A549 (cell line): Measurements from ENCODE around the gene ARHGAP27. TPM values are rescaled to one million over a fixed set of nuclear protein-coding genes. Genes with fewer than 3 reads are reported as not detected.

Experiments
- ATAC-seq, 2 experiments: fragments of 200-7000 bp in 1 of 2; fragments of >200 bp in 1 of 2; cut with Nextera tagmentation in 1 of 2; cut with Tn5 transposase in 1 of 2; 3 replicates each; pipeline versions ENCODE4 v1.8.0 to v1.9.1; 2018 to 2020; ENCODE audit warnings: mild to moderate bottlenecking in 1 of 2, moderate library complexity in 1 of 2
- CTCF ChIA-PET: fragments of 300-600 bp; sonication (Branson Sonifier 250); formaldehyde crosslinking; extraction: SDS; loops from one replicate; lab custom pipeline; 2021; ENCODE audit warnings: antibody characterized with exemption, inconsistent platforms; lab: Yijun Ruan, JAX
- POLR2A ChIA-PET: fragments of 350-600 bp; formaldehyde crosslinking; extraction: SDS; loops from one replicate; lab custom pipeline; 2021; ENCODE audit warnings: antibody characterized with exemption, inconsistent platforms; lab: Yijun Ruan, JAX
- DNase-seq, 2 experiments: peaks; one replicate each; pipeline versions ENCODE4 v3.0.0 to v3.0.0-alpha.2; 2011 to 2016; ENCODE audit warnings: low read depth in 1 of 2, low spot score in 1 of 2
- FAIRE-seq: peaks from 2 replicates; lab custom pipeline; 2011; peaks lifted over from hg19 to GRCh38; lab: Jason Lieb, UNC
- H3K27ac ChIP-seq, 2 experiments: fragments of >200 bp; sonication (Bioruptor Twin); formaldehyde crosslinking; 3 replicates each; pipeline ENCODE4 v1.5.1; 2016 to 2017
- H3K4me1 ChIP-seq: fragments of >200 bp; sonication (Bioruptor Twin); formaldehyde crosslinking; 3 replicates; pipeline ENCODE4 v1.6.1; 2016
- H3K4me2 ChIP-seq: fragments of >200 bp; sonication (Bioruptor Twin); formaldehyde crosslinking; 3 replicates; pipeline ENCODE4 v1.6.1; 2016
- H3K4me3 ChIP-seq: fragments of >200 bp; sonication (Bioruptor Twin); formaldehyde crosslinking; 3 replicates; pipeline ENCODE4 v1.5.1; 2016
- H3K9me3 ChIP-seq: fragments of >200 bp; sonication (Bioruptor Twin); formaldehyde crosslinking; 3 replicates; pipeline ENCODE4 v1.6.1; 2016
- CEBPB ChIP-seq, 2 experiments: fragments of >200 bp in 1 of 2; sonication (Bioruptor Twin) in 1 of 2; formaldehyde crosslinking in 1 of 2; IDR thresholded peaks; 2 replicates each; pipeline ENCODE4 v1.6.1; 2012 to 2016
- CHD4 ChIP-seq: fragments of 200-600 bp; sonication (generic); IDR thresholded peaks from 2 replicates; pipeline ENCODE4 v1.6.1; 2016; ENCODE audit warnings: antibody characterized with exemption, mild to moderate bottlenecking, borderline replicate concordance
- ESRRA ChIP-seq: fragments of 150-350 bp; IDR thresholded peaks from 2 replicates; pipeline ENCODE4 v1.6.1; 2014; ENCODE audit warnings: mild to moderate bottlenecking, low read length, borderline replicate concordance
- FOSB ChIP-seq: fragments of 250-450 bp; sonication (Bioruptor Pico); IDR thresholded peaks from 2 replicates; pipeline ENCODE4 v1.5.0; 2020; ENCODE audit warnings: mild to moderate bottlenecking, moderate library complexity
- FOXS1 ChIP-seq: fragments of 250-450 bp; sonication (Bioruptor Pico); IDR thresholded peaks from 2 replicates; pipeline ENCODE4 v1.5.0; 2020; ENCODE audit warnings: mild to moderate bottlenecking, moderate library complexity
- GATA3 ChIP-seq: IDR thresholded peaks from 2 replicates; pipeline ENCODE4 v1.6.1; 2012; ENCODE audit warnings: borderline replicate concordance
- HOXB5 ChIP-seq: fragments of 250-450 bp; sonication (Bioruptor Pico); IDR thresholded peaks from 2 replicates; pipeline ENCODE4 v1.5.0; 2020; ENCODE audit warnings: mild to moderate bottlenecking, moderate library complexity
- POLR2AphosphoS2 ChIP-seq: conservative IDR thresholded peaks from 2 replicates; pipeline ENCODE4 v1.6.1; 2012; ENCODE audit warnings: low read length, improper control_type of control experiment, inconsistent platforms
- RAD21 ChIP-seq, 2 experiments: fragments of >200 bp in 1 of 2; sonication (Bioruptor Twin) in 1 of 2; formaldehyde crosslinking in 1 of 2; IDR thresholded peaks in 1 of 2; conservative IDR thresholded peaks in 1 of 2; 2 replicates in 1 of 2; 3 replicates in 1 of 2; pipeline ENCODE4 v1.6.1; 2012 to 2018; ENCODE audit warnings: inconsistent platforms in 1 of 2
- RARB ChIP-seq: fragments of 250-450 bp; sonication (Bioruptor Pico); IDR thresholded peaks from 2 replicates; pipeline ENCODE4 v1.8.0; 2021; ENCODE audit warnings: mild to moderate bottlenecking, moderate library complexity
- RCOR1 ChIP-seq: fragments of 150-350 bp; IDR thresholded peaks from 2 replicates; pipeline ENCODE4 v1.6.1; 2014; ENCODE audit warnings: antibody characterized with exemption, low read length, low read depth
- RFX5 ChIP-seq: fragments of 450-650 bp; IDR thresholded peaks from 2 replicates; pipeline ENCODE4 v1.7.1; 2014; ENCODE audit warnings: antibody characterized with exemption, mild to moderate bottlenecking, moderate library complexity
- RNF2 ChIP-seq: fragments of 200-600 bp; sonication (generic); IDR thresholded peaks from 2 replicates; pipeline ENCODE4 v1.6.1; 2016; ENCODE audit warnings: low read depth, mild to moderate bottlenecking, antibody characterized with exemption, moderate library complexity, borderline replicate concordance
- SREBF2 ChIP-seq: fragments of 450-650 bp; IDR thresholded peaks from 2 replicates; pipeline ENCODE4 v1.6.1; 2014; ENCODE audit warnings: mild to moderate bottlenecking, moderate library complexity
- ZC3H11A ChIP-seq: fragments of 450-650 bp; IDR thresholded peaks from 2 replicates; pipeline ENCODE4 v1.6.1; 2014; ENCODE audit warnings: antibody characterized with exemption, mild to moderate bottlenecking
- ZFP36 ChIP-seq: fragments of 450-650 bp; IDR thresholded peaks from 2 replicates; pipeline ENCODE4 v1.6.1; 2014; ENCODE audit warnings: borderline replicate concordance; ENCODE audit not compliant: partially characterized antibody
- ZSCAN20 ChIP-seq: fragments of 250-450 bp; sonication (Bioruptor Pico); IDR thresholded peaks from 2 replicates; pipeline ENCODE4 v1.8.0; 2022; ENCODE audit warnings: mild to moderate bottlenecking, moderate library complexity
- WGBS: methylation state at CpG from one replicate; pipeline ENCODE4 v1.1.6; 2017; ENCODE audit errors: missing lambda C conversion rate; 5-methylcytosine and 5-hydroxymethylcytosine counted together
- polyA plus RNA-seq, 4 experiments: library from polyadenylated mRNA; depleted of rRNA in 3 of 4; stranded (reverse); fragments of >200 nt; fragmentation: RNase III in 1 of 4; extraction: RNeasy Plus Mini Kit Qiagen cat#74134 plus additional on column Dnase treatment in 1 of 4; gene quantifications; 2 replicates in 3 of 4; 3 replicates in 1 of 4; pipeline ENCODE4 v1.2.3, GENCODE V29; 2011 to 2017
- TF ChIP-seq, protein P1 (sequence below): fragments of 200-600 bp; sonication (generic); IDR thresholded peaks from 2 replicates; pipeline ENCODE4 v1.6.1; 2016; ENCODE audit warnings: antibody characterized with exemption, mild to moderate bottlenecking, moderate library complexity
- TF ChIP-seq, protein P2 (sequence below): IDR thresholded peaks from 2 replicates; pipeline ENCODE4 v1.6.1; 2012

Gene ARHGAP27
- polyA plus RNA-seq, 2 of the 4 experiments (the other 2 are of a cell fraction): 10.0 to 16.4 TPM

DNA sequence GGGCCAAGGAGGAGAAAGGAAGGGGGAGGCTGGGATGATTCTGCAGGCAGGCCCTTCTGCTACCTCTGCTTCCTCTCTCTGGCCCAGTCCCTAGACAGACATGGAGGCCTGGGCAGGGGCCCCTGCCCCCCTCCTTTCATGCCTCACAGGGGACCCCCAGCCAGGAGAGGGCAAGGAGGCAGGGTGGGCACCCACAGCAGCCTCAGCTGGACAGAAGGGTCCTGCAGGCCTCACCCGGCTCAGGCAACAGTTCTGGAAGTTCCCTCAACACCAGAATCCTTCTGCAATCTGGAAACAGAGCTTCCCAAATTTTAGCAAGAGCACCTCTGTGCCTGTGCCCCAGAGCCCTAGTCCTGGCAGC, 8.7 kb downstream of the ARHGAP27 start:
- no peak overlapping the region; the same call in 2 of the 3 replicates for H3K4me3 ChIP-seq
- no peak for ATAC-seq
- H3K9me3 ChIP-seq: no peaks in the 10 kb centered on the region
- 100% methylated on average over 1 of the region's 1 CpG for WGBS
- H3K4me2 ChIP-seq: peak overlapping the region; percentile 98
- no peak for FAIRE-seq
- CTCF ChIA-PET: interaction anchor here (0.9 to 11.0 kb wide), 7 partner anchors 12 to 267 kb away, joined by 3 to 331 read pairs (median 53); no protein-coding TSS in a partner anchor
- peak overlapping the region in 1 of 2 experiments; percentile 90; a peak in 3 of 6 replicates for H3K27ac ChIP-seq
- peaks cover 26% of the 10 kb centered on the region for H3K4me1 ChIP-seq
- TF ChIP-seq FOXS1 (CRISPR knock-in tag) (no peak), ZC3H11A (no peak), RCOR1 (no peak), RFX5 (no peak), RAD21 (conservative IDR thresholded peaks at IDR 0.05 in 1 of 2, IDR thresholded peaks at IDR 0.05 in 1 of 2) (no peak)
- DNase-seq: no peak
- POLR2A ChIA-PET: no interaction called here

DNA sequence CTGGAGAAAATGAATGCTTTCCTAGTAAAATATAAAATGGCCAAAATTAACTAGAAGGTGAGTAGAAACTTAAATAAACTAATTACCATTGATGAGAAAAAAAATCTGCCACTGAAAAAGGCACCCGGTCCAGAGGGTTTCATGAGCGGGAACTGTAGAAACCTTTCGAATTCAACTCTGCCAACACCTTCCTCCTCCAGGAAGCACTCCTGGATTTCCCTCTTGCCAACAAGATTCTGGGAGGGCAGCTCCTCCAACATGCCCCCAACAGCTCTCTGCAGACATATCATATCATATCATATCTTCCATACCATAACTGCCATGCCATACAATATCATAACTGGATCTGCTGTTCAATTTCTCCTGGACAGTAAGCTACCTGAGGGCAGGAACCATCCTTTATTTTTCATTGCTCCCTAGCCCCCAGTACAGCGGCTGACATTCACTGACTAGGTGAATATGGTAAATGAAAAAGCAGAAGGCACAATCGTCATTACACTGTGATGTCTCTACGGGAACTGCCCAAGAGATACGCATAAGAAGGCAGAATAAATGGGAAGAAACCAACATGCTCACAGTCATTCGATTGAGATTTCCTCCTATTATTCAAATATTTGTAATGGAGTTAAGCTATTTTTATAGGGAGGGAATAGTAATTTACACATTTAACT, 9.2 kb downstream of the ARHGAP27 start:
- TF ChIP-seq ESRRA (no peak), ZFP36 (peak; percentile 89), ZSCAN20 (no peak)
- TF ChIP-seq, protein P1, sequence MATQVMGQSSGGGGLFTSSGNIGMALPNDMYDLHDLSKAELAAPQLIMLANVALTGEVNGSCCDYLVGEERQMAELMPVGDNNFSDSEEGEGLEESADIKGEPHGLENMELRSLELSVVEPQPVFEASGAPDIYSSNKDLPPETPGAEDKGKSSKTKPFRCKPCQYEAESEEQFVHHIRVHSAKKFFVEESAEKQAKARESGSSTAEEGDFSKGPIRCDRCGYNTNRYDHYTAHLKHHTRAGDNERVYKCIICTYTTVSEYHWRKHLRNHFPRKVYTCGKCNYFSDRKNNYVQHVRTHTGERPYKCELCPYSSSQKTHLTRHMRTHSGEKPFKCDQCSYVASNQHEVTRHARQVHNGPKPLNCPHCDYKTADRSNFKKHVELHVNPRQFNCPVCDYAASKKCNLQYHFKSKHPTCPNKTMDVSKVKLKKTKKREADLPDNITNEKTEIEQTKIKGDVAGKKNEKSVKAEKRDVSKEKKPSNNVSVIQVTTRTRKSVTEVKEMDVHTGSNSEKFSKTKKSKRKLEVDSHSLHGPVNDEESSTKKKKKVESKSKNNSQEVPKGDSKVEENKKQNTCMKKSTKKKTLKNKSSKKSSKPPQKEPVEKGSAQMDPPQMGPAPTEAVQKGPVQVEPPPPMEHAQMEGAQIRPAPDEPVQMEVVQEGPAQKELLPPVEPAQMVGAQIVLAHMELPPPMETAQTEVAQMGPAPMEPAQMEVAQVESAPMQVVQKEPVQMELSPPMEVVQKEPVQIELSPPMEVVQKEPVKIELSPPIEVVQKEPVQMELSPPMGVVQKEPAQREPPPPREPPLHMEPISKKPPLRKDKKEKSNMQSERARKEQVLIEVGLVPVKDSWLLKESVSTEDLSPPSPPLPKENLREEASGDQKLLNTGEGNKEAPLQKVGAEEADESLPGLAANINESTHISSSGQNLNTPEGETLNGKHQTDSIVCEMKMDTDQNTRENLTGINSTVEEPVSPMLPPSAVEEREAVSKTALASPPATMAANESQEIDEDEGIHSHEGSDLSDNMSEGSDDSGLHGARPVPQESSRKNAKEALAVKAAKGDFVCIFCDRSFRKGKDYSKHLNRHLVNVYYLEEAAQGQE: no peak
- H3K27ac ChIP-seq: no peak overlapping the region
- DNase-seq: no peak
- no peaks in the 10 kb centered on the region for H3K9me3 ChIP-seq
- FAIRE-seq: peak; percentile 94
- ChIA-PET CTCF (interaction anchor here (0.9 to 11.0 kb wide), 7 partner anchors 11 to 266 kb away, joined by 3 to 331 read pairs (median 53); no protein-coding TSS in a partner anchor), POLR2A (no interaction called here)
- H3K4me3 ChIP-seq: no peak overlapping the region
- WGBS: 84% methylated on average over 8 of the region's 8 CpGs
- H3K4me2 ChIP-seq: peak overlapping the region; percentile 98; the same call in 2 of the 3 replicates
- no peak for ATAC-seq
- peaks cover 26% of the 10 kb centered on the region for H3K4me1 ChIP-seq

DNA sequence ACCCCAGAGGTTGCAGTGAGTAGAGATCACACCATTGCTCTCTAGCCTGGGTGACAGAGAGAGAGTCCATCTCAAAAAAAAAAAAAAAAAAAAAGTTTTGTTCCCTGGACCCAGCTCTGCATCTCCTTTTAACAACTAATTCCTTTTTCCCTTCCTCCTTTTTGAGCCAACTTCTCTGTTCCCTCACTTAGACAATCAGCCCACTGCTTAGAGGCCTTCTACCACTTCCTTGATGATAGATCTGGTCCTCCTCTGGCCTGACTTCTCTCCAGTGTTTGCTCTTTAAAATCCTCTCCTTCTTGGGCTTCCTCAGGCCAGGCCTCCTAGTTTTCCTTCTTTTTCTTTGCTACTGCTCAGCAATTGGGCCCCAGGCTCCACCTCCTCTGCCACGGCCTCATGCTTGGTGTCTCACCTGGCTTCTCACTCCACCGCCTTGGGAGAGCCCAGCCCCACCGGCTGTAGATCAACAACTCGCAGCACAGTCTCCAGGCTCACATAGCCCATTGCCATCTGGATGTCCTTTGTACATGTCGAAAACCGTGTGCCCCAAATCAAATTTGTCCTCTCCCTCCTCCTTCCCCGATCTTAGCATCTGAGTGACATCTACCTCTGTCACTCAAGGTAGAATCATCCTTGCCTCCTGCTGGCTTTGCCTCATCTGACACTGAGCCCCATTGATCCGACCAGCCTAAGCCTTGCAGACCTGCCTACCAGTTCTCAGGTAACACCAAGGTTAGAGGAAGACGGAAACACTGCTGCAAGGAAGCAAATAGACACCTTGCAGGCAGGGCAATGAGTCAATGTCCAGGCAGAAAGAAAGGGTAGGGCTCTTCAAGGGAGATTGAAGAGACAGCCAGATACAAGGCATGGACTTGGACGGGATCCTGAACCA, 17.4 kb downstream of the ARHGAP27 start:
- no peak for TF ChIP-seq CEBPB (IDR thresholded peaks at IDR 0.05)
- TF ChIP-seq, protein P2, sequence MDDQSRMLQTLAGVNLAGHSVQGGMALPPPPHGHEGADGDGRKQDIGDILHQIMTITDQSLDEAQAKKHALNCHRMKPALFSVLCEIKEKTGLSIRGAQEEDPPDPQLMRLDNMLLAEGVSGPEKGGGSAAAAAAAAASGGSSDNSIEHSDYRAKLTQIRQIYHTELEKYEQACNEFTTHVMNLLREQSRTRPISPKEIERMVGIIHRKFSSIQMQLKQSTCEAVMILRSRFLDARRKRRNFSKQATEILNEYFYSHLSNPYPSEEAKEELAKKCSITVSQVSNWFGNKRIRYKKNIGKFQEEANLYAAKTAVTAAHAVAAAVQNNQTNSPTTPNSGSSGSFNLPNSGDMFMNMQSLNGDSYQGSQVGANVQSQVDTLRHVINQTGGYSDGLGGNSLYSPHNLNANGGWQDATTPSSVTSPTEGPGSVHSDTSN: no peak
- no peak for TF ChIP-seq SREBF2
- no peak for TF ChIP-seq RNF2
- TF ChIP-seq RCOR1: no peak
- TF ChIP-seq RARB (CRISPR knock-in tag): no peak
- TF ChIP-seq CHD4: no peak
- TF ChIP-seq RAD21 (conservative IDR thresholded peaks at IDR 0.05 in 1 of 2, IDR thresholded peaks at IDR 0.05 in 1 of 2): no peak
- TF ChIP-seq GATA3: no peak
- TF ChIP-seq HOXB5 (CRISPR knock-in tag): no peak
- no peak for TF ChIP-seq POLR2AphosphoS2
- TF ChIP-seq FOSB (CRISPR knock-in tag): no peak
- H3K4me2 ChIP-seq: no peak overlapping the region
- ChIA-PET POLR2A (no interaction called here), CTCF (interaction anchor here (0.8 to 13.5 kb wide), 6 partner anchors 10 to 196 kb away, joined by 4 to 162 read pairs (median 15); no protein-coding TSS in a partner anchor)
- ATAC-seq (no peak), FAIRE-seq (peak; percentile 74), DNase-seq (no peak)
- no peak overlapping the region for H3K27ac ChIP-seq
- no peak overlapping the region for H3K4me3 ChIP-seq
- WGBS: 91% methylated on average over 10 of the region's 10 CpGs
- peaks cover 17% of the 10 kb centered on the region for H3K4me1 ChIP-seq
- H3K9me3 ChIP-seq: no peaks in the 10 kb centered on the region
